GM18502 (cell line): ENCODE results near the gene DNAAF5.
"Not testable (repeated sequence)": the region's sequence is repeated elsewhere in the genome, so short reads cannot be mapped to it uniquely, and the experiment has no call there.

Experiments used
- ATAC-seq: cut with Tn5 transposase; IDR thresholded peaks from one replicate; pipeline ENCODE4 v1.9.1; 2021; ENCODE audit warnings: mild to moderate bottlenecking; ENCODE audit not compliant: unreplicated experiment, poor library complexity

DNAAF5 gene

GRCh38 chr7:778968-779451, 52.5 kb downstream of the DNAAF5 start:
- ATAC-seq: no peak

GRCh38 chr7:779480-779879, 53.0 kb downstream of the DNAAF5 start:
- no peak for ATAC-seq

GRCh38 chr7:780081-780480, 53.6 kb downstream of the DNAAF5 start:
- no peak for ATAC-seq

- no peak for ATAC-seq
These were observed 54.0 kb downstream of the DNAAF5 start for GRCh38 chr7:780516-780915.

GRCh38 chr7:781186-781849, 54.8 kb downstream of the DNAAF5 start:
- no peak for ATAC-seq

GRCh38 chr7:781936-782529, 55.5 kb downstream of the DNAAF5 start:
- no peak for ATAC-seq

- no peak for ATAC-seq
These were observed 56.4 kb downstream of the DNAAF5 start for GRCh38 chr7:782718-783449.

GRCh38 chr7:783556-784490, 57.3 kb downstream of the DNAAF5 start:
- ATAC-seq: no peak

GRCh38 chr7:784971-785370, 58.5 kb downstream of the DNAAF5 start:
- no peak for ATAC-seq

- ATAC-seq: no peak
These were observed 58.9 kb downstream of the DNAAF5 start for GRCh38 chr7:785416-785815.

GRCh38 chr7:786472-787255, 60.2 kb downstream of the DNAAF5 start:
- ATAC-seq: no peak

GRCh38 chr7:787332-788240, 61.1 kb downstream of the DNAAF5 start:
- ATAC-seq: no peak

GRCh38 chr7:791519-791918, 65.0 kb downstream of the DNAAF5 start:
- ATAC-seq: no peak

GRCh38 chr7:794207-794606, 67.7 kb downstream of the DNAAF5 start:
- no peak for ATAC-seq

- ATAC-seq: no peak
These were observed 68.3 kb downstream of the DNAAF5 start for GRCh38 chr7:794671-795329.

- not testable (repeated sequence) for ATAC-seq
These were observed 70.1 kb downstream of the DNAAF5 start for GRCh38 chr7:796434-797169.

GRCh38 chr7:798921-799470, 72.5 kb downstream of the DNAAF5 start:
- no peak for ATAC-seq
